Body of pancreas (tissue), 4 donors: Measurements from ENCODE around the gene TECR.
"Not testable (repeated sequence)": the region's sequence is repeated elsewhere in the genome, so short reads cannot be mapped to it uniquely, and the experiment has no call there.

Source experiments
- POLR2A ChIP-seq, 3 donors: fragments of 450-650 bp; IDR thresholded peaks; one replicate each; pipeline ENCODE4 v1.6.1; 2016; ENCODE audit warnings: antibody characterized with exemption in 3 of 3, mild to moderate bottlenecking in 2 of 3
- TF ChIP-seq, protein P1 (sequence below), 7 experiments: fragments of 450-650 bp in 4 of 7; fragments of 200-600 bp in 3 of 7; sonication (generic) in 3 of 7; IDR thresholded peaks; one replicate each; pipeline ENCODE4 v1.5.1; 2016 to 2019; ENCODE audit warnings: antibody characterized with exemption in 7 of 7

DNA sequence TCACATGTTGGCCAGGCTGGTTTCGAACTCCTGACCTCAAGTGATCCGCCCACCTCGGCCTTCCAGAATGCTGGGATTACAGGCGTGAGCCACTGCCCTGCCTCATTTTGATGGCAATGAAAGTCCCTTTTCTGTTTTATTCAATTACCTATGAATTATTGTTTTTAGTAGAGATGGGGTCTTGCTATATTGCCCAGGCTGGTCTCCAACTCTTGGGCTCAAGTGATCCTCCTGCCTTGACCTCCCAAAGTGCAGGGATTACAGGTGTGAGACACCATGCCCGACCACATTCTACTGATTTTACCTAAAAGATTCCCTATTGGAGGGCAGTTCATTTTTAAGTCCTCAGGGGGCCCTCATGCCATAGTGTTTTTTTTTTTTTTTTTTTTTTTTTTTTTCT lies 12.6 kb downstream of the TECR start:
- TF ChIP-seq, protein P1, sequence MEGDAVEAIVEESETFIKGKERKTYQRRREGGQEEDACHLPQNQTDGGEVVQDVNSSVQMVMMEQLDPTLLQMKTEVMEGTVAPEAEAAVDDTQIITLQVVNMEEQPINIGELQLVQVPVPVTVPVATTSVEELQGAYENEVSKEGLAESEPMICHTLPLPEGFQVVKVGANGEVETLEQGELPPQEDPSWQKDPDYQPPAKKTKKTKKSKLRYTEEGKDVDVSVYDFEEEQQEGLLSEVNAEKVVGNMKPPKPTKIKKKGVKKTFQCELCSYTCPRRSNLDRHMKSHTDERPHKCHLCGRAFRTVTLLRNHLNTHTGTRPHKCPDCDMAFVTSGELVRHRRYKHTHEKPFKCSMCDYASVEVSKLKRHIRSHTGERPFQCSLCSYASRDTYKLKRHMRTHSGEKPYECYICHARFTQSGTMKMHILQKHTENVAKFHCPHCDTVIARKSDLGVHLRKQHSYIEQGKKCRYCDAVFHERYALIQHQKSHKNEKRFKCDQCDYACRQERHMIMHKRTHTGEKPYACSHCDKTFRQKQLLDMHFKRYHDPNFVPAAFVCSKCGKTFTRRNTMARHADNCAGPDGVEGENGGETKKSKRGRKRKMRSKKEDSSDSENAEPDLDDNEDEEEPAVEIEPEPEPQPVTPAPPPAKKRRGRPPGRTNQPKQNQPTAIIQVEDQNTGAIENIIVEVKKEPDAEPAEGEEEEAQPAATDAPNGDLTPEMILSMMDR (IDR thresholded peaks at IDR 0.05): not testable (repeated sequence)
- not testable (repeated sequence) for TF ChIP-seq POLR2A (IDR thresholded peaks at IDR 0.05)
